GM21786 (cell line): ENCODE data around the gene NR1I2.

Experiments
- ATAC-seq: cut with Tn5 transposase; IDR thresholded peaks from one replicate; pipeline ENCODE4 v1.9.1; 2021; ENCODE audit not compliant: unreplicated experiment

The NR1I2 gene

DNA sequence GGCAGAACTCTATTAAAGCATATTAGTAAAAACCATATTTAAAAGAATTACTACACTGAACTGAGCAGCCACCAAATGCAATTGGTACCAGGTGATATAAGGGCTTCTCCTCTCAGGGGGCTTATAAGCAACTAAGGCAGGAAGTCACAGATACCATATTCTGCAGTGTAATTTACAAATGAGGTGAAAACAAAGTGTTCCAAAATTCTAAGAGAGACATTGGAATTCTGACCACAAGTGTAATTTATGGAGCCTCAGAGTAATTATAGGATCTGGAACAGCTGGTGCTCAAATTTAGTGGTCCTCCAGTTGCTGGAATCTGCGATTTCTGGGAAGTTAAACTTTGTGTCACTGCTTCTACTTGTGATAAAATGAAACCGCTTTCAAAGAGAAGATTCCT is 3.1 kb upstream of the NR1I2 start:
- ATAC-seq = no peak

DNA sequence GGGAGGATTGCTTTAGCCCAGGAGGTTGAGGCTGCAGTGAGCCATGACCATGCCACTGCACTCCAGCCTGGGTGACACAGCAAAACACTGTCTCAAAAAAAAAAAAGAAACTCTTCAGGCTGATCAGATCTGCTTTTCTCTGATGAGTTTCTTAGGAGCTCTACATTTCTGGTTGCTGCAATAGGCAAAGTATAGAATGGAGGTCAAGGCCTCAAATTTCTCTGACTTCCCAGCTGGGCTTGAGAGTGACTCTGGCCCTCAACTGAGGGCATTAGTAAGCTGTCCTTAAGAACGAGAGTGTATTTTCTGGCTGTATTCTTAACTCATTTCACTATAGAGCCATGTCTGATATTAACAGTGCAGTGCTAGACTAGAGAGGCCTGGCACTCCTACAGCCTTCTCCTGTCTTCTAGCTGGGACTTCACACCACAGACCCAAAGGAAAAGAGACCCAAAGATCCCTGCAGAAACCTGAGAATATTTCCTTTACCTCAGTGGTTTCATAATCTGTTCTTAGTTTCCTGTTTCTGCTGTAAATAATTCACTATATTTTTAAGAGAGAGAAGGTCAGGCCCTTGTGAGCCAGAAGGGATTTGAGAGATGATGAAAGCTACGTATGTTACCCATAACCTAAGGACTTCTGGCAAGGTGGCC is 2.0 kb upstream of the NR1I2 start:
- no peak for ATAC-seq

DNA sequence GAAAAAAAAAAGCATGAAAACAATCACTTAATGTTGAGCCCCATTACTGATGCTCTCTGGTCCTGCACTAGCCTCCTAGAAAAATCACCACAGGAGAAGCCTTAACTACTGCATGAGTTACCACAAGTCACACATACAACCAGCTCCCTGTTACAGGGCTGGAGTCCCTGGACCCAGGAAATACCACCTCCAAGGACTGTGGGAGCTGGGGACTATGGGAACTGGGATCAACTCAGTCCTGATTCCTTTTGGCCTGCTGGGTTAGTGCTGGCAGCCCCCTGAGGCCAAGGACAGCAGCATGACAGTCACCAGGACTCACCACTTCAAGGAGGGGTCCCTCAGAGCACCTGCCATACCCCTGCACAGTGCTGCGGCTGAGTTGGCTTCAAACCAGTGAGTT is 559 bp downstream of the NR1I2 start:
- no peak for ATAC-seq

DNA sequence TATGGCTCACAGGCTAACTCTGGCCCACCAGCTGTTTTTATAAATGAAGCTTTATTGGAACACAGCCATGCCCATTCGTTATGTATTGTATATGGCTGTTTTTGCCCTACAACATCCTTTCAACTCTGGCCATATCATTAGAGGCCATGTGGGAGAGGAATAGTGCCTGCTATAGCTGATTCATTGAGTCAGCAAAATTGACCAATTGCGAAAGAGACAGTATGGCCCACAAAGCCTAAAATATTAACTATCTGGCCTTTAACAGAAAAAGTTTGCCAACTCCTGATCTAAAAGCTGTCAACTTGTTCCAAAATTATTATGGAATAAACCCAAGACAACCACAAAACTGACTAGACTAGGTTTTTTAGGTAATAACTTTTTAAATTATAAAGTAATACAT is 1.4 kb downstream of the NR1I2 start:
- no peak for ATAC-seq

DNA sequence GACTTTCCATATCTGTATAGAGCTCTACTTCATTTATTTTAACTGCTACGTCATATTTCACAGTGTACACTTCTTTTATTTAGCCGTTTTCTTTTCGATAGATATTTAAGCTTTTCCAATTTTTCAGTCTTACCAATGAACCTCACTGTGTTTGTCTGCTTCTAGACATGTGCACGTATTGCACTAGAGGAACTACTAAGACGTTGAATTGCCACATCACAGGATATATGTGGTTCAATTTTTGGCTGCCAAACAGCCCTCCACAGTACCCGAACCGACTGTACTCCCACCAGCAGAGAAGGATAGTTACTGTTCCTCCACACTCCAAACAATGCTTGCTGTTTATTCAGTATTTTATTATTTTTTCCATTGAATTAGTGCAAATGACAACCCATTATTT is 2.0 kb downstream of the NR1I2 start:
- ATAC-seq = no peak

DNA sequence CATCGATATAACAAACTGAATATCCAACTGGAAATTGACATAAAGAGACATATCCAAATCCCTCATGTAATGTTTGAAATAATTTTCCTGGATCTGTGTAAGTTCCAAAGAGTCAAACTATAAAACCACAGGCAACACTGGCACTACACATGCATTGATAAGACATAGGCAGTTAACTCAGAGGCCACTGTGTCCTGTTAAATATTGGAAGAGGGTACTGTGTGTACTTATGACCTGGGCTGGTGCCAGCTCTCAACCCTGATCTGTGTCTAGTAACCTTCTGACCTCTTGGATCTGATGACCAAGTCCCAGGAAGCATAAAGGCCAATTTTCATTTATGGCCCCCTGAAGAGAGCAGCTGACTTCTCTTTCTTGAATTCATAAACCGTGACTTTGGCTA is 4.5 kb downstream of the NR1I2 start:
- ATAC-seq = no peak

DNA sequence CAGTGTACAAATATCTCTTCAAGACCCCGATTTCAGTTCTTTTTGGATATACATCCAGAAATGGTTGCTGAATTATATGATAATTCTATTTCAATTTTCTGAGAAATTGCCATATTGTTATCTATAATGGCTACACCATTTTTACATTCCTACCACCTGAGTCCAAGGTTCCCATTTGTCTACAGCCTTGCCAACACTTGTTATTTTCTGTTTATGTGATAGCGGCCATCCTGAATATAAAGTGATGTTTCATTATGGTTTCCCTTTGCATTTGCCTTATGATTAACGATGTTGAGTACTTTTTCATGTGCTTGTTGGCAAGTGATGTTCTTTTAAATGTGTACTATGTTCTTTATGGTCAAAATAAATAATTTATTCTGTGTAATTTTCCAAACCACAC is 8.5 kb downstream of the NR1I2 start:
- no peak for ATAC-seq

DNA sequence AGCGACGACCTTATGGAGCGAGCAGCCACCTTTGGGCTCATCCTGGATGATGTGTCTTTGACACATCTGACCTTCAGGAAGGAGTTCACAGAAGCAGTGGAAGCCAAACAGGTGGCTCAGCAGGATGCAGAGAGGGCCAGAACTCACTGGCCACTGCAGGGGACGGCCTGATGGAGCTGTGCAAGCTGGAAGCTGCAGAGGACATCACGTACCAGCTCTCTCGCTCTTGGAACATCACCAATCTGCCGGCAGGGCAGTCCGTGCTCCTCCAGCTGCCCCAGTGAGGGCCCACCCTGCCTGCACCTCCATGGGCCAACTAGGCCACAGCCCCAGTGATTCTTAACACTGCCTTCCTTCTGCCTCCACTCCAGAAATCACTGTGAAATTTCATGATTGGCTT is 10.4 kb downstream of the NR1I2 start:
- ATAC-seq = no peak

DNA sequence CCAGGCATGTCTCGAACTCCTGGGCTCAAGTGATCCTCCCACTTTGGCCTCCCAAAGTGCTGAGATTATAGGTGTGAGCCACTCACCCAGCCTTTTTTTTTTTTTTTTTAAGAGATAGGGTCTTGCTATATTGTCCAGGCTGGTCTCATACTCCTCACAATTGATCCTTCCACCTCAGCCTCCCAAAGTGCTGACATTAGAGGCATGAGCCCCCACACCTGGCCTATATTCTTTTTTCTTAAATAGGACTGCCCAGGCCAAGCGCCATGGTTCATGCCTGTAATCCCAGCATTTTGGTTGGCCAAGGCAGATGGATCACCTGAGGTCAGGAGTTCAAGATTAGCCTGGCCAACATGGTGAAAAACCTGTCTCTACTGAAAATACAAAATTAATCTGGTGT is 12.5 kb downstream of the NR1I2 start:
- ATAC-seq = no peak

DNA sequence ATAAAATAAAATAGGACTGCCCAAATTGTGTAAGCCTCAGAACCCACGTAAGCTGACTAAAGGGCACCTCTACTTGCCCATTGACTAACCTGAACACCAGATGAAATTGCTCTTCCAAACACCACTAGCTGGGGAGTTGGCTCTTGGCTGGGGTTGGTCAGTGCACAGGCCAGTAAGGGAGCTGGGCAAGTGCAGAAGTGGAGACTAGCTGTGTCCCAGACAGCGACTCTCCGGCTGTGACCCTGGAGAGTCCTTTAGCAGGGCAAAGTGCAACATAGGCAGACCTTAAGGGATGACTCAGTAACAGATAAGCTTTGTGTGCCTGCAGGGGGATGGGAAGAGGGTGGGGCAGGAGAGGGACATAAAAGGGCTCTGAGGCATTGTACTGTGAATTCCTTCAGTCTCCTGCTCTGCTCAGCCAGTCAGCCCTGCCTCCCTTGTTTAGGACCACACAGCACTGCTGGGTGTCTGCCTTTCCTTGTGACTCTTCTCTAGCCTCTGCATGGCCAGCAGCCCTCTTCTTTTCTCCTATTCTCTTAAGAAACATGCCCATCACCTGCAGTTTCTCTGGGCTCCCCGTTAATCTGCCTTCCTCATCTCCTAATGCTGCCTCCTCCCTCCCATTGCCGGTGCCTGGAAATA is 13.2 kb downstream of the NR1I2 start:
- ATAC-seq = no peak

DNA sequence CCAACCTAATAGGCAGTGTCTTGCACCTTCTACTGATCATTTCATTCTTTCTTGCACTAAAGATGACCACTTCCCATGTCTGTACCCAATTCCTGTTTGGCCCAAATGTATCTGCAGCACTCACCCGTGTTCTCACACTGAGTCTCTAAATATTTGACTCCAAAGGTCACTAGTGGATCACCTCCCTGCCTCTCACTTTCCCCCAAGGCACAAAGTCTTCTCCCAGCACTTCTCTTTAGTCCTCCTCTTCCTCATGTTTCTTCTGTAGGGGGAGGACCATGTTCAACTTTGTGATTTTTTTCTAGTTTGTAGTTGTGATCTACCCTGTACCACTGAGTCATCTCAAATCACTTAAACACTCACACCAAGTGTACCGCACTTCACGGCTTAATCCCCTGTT is 13.9 kb downstream of the NR1I2 start:
- ATAC-seq = no peak

DNA sequence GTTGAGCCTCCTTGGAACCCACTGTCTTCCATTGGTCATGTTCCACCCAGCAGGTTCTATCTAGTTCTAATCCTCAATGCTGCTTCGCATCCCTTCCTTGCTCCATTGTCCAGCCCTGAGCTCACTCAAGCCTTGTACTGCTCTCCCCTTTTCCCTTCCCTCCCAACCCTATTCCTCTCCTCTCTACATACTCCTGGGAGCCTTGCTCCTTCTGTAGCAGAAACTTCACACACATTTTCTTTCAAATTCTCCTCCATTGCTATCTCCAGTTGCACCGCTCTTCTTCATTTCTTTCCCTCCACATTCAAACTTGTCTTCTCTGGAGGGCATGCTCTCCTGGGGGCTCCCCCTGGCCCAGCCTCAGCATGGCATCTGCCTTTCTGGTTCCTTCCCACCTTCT is 14.5 kb downstream of the NR1I2 start:
- ATAC-seq = no peak

DNA sequence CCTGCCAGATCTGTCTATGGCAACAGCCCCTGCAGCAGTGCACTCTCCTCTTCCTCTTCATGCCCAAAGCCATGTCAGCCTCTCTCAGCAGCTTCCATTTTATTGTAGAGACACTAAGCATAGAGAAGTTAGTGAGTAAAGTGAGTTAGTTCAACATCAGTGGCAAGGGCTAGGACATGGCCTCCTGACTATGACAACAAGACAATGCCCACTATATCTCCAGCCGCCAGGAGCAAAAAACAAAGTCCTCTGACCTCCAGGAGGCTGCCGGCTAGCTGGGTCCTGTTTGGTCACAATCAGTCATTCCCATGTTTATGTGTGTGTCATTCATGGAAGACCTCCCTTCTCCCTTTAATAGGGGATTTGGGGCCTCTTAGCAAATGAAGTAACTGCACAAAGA is 14.9 kb downstream of the NR1I2 start:
- no peak for ATAC-seq

DNA sequence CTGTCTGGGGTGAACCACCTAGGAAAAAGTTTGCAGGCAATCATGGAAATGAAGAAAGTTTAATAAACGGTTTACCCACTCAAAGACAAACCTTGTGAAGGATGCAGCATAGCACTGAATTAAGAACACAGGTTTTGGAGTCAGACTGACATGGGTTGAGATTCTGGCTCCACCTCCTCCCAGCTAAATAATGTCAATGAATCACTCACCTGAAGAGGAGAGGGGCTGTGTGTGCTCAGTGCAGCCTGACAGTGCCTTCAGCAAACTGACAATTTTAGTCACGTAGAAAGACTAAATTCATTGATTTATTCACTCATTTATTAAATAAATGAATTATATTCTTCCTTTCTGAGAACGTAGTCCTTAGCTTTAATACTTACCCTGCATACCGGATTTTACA is 18.9 kb downstream of the NR1I2 start:
- no peak for ATAC-seq

DNA sequence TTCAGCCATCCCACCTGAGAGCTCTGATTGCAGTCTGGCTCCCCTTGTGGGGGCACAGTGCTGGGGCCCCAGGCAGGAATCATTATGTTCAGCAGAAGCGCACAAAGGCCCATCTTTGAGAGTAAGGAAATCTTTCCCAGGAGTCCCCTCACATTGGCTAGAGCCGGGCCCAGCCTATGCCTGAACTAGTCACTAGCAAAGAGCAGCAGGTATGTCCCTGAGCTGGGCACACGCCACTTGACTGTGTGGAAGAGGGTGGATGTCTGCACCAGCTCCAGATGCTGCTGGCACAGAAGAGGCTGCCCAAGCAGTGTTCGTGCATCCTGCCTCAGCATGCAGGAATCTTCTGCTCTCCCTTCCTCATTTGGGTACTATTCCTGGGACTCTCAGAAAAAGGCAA is 26.3 kb downstream of the NR1I2 start:
- no peak for ATAC-seq

DNA sequence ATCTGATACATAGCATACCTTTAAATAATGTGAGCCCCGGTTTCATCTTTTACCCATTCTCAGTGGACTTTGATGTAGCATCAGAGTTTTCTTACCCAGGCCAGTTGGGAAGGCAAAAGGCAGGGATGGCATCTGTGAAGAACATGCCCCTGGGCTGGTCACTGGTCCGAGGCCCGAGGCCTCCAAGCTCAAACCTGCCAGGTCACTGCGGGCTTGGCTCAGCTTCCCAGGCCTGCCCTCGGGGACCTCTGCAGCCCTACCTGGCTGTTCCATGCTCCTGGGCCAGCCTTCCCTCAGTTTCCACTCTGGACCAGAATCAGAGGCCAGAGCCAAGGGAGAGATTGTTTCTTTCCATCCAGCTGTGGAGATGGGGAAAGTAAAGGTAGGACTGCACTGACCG is 26.9 kb downstream of the NR1I2 start:
- ATAC-seq = no peak

DNA sequence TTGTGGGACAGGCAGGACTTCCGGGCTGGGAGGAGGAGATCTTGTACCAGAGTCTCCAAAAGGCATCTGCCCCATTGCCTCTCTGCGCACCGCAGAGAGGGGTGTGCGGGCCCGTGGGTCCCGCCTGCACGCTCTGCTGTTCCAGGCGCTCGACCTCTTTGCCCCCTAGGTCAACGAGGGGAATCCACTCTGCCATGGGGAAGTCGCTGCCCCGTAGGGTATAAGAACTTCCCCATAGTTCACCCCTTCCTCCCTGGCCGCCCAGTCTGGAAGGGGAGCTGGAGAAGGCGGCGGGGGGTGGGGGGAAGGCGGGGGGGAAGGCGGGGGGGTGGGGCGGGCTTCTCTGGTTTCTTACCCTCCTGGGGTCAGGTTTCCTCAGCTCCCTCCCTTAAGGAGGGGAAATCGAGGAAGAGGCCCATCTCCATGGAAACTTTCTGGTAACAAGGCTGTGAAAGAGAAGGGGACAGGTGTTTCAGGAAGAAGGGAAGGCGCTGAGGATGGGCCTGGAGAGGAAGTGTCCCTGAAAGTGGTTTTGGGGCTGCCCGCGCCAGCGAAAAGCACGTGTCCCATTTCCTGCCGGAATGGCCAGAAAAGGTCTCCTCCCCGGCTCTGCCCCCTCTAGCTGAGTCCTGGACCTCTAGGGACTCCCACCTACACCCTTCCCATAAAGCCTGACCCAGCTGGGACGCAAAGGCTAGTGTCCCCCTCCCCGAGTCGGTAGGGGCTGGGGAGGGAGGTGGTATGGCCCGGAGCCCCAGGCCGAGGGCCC is 27.5 kb downstream of the NR1I2 start:
- ATAC-seq = peak; percentile 42

DNA sequence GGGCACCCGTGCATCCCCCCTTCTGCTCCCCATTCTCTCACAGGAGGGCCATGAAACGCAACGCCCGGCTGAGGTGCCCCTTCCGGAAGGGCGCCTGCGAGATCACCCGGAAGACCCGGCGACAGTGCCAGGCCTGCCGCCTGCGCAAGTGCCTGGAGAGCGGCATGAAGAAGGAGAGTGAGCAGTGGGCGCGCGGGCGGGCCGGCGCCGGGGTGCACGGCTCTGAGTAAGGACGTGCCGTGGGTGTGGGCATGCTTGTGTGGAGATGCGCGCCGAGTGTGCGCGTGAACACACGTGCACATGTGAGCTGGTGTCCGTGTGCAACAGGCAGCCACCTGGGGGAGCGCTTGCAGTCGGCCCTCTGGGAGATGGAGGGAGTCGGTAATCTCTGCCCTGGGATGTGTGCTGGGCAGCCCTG is 28.1 kb downstream of the NR1I2 start:
- peak; percentile 76 for ATAC-seq

DNA sequence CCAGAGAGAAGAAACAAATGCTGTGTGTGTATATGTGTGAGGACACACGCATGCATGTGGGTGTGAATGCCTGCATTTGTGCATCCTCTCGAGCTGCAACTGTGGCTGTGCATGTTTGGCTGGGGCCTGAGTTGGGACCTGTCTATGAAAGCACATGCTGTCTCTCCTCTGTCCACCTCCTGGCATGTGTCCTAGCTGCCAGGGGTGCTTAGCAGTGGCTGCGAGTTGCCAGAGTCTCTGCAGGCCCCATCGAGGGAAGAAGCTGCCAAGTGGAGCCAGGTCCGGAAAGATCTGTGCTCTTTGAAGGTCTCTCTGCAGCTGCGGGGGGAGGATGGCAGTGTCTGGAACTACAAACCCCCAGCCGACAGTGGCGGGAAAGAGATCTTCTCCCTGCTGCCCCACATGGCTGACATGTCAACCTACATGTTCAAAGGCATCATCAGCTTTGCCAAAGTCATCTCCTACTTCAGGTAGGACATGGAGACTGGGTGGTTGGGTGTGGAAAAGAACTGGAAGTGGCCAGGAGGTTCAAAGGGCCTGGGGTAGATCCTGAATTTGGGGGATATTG is 30.7 kb downstream of the NR1I2 start:
- no peak for ATAC-seq

DNA sequence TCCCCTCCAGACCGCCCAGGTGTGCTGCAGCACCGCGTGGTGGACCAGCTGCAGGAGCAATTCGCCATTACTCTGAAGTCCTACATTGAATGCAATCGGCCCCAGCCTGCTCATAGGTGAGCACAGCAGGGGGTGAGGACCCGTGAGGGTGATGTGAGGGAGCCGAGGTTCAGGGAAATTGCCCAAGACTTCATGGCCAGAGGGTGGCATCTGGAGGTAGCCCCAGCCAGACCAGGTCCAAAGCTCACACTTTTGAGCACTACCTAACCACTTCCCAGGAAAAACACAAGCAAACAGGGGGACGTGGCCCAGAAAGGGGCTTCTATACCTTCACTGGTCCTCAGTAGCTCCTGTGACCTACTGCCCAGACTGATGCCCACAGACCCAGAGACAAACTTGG is 33.8 kb downstream of the NR1I2 start:
- ATAC-seq = no peak

DNA sequence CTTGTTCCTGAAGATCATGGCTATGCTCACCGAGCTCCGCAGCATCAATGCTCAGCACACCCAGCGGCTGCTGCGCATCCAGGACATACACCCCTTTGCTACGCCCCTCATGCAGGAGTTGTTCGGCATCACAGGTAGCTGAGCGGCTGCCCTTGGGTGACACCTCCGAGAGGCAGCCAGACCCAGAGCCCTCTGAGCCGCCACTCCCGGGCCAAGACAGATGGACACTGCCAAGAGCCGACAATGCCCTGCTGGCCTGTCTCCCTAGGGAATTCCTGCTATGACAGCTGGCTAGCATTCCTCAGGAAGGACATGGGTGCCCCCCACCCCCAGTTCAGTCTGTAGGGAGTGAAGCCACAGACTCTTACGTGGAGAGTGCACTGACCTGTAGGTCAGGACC is 35.2 kb downstream of the NR1I2 start:
- no peak for ATAC-seq
